Hematopoietic multipotent progenitor cell treated with erythropoietin and hydrocortisone succinate and interleukin-3 and kit ligand, for 6 days (in vitro differentiated cells): Measurements from ENCODE around the gene BRD3.
A peak's percentile ranks its signal among the peaks of the same experiment; 100 is the strongest.

Experiments
- DNase-seq: peaks from one replicate; pipeline ENCODE4 v3.0.0-alpha.2; 2015

BRD3 gene

DNA sequence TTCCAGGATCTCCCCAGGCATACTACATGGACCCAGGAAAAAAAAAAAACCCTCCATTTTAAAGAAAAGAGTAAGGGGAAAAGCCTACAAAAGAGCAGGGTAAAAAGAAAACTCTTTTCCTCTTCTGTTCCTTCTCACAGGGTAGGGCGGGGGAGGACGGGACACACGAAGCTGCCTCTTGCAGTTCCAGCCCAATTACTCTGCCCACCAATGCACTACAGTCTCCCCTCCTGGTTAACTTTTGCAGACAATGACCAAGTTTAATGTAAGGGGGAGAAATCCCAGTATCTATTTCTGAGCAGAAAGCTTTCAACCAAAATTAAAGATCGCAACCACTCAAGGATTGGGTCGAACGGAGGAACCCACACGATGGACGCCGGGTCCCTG, 1.3 kb downstream of the BRD3 start:
- DNase-seq = peak; percentile 56

DNA sequence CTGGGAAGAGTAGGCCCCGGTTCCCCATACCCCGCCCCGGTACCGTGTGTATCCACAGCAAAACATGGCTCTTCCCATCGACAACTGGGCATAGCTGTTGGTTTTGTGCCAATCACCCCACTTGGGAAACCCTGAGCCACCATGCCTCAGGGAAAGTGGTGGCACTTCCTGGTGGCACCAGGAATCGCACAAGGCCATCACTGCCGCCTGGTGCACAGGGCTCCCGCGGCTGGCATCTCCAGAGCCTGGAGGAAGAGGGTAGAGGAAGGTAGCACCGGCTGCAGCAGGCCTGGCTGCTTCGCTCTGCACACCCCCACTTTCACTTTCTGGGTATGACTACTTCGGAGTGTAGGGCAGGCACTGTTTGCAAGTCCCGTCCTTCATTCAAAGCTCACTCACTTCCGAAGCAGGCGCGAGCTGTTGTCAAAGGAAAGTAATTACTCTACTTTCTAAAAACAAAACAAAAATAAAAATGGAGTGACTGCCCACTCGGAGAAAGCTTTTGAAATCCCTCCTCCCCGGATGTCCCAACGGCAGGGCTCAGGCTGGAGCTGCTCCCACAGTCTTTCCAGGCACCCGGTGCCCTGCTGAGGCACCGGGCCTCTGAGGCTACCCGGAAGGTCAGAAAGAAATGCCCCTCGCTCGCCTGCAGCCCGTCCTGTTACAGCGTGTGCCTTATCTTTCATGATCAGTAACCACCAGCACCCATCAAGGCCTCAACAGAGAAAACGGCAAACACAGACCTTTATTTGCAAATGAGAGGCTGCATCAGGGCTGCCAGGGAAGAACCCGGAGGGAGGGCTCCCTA, 2.0 kb downstream of the BRD3 start:
- DNase-seq = peak; percentile 85

DNA sequence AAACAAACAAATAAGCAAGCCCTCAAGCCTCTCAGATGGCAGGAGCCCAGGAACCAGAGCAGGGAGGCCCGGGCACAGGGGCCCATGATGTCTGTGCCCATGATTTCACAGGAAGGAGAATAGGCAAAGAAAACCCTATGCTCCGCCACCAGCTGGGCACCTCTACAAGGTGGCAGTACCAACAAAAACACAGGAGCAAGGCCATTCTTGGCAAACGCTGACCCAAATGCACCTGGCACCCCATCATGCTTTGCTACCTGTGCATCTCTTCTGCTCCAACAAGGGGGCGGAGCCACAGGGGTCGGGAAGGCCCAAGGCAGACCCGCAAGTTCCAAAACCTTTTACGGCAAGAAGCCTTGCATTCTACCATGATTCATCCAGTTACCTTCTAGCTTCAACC, 3.1 kb downstream of the BRD3 start:
- DNase-seq = no peak

DNA sequence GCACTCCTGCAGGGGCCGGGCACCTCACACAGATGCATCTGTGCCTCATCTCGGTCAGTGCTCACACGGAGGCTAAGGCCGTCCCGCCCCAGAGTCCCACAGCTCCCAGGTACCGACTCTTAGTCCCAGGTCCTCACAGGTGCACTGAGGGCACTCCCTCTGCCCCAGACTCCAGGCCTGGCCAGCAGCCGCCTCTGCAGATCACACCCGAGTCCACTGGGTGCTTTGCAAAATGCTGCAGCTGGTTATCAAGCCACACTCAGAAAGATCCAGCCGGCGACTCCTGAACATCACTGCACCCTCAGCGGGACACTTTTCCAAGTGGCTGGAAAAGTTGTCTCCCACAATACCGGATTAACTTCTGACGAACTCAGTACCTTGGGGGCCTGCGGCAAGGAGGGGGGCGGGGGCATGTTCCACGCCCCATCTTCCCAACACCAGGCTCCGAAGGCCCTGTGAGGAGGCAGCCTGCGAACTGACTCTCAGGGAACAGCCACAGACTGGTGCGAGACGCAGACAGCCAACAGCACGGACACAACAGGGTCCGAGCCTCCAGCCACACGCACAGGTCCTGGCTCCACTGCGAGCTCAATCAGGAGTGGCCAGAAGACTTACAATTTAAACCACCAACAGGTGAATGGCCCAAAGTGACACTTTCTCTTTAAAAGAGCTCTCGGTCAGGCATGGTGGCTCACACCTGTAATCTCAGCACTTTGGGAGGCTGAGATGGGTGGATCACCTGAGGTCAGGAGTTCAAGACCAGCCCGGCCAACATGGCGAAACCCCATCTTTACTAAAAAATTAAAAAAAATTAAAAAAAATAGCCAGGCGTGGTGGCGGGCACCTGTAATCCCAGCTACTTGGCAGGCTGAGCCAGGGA, 4.0 kb downstream of the BRD3 start:
- no peak for DNase-seq

DNA sequence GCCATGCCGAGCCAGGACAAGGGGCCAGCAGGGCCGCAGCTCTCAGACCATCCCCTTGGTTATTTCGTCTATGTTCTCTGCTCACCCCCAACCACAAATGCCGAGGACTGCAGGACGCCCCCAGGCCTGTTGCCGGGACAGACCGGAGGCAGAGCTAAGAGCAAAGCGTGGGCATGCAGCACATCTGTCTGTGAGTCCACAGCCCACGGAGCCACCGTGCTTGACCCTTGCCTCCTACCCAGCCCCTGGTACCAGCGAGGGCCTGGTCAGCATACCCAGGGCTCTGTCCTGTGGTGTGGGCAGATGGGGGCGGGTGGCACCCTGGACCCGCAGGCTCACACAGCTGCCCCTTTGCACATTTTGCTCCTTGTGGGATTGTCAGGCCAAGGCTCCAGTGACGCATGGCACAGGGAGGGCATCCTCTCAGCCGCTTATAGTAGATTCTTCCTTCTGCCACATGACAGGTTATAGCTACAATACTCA, 4.7 kb downstream of the BRD3 start:
- no peak for DNase-seq

DNA sequence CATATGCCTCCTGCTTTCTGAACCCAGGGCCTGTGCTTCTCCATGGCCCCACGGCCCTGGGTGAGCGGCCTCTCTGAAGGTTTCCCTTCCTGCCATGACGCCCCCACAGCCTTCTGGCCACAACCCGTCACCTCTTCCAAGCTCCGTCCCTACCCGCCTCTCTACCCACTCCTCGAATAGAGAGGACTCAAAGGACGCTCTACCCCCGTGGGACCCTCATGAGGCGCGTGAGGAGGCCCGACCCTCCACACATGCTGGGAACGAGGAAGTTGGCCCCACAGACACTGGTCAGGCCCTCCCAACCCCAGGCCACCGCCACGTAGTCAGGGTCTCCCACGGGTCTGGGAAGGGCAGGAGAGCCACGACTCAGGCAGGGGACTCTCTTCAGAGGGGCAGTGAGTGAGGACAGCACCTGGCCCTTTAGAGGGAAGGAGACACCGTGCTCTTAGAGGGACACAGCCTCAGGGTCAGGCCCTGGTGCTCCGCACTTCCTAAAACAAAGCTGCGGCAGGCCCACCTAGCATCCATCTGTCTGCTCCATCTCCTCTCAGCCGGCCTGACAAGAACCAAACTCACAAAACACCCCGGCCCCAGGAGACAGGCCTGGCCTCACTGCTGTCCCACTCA, 5.3 kb downstream of the BRD3 start:
- no peak for DNase-seq

DNA sequence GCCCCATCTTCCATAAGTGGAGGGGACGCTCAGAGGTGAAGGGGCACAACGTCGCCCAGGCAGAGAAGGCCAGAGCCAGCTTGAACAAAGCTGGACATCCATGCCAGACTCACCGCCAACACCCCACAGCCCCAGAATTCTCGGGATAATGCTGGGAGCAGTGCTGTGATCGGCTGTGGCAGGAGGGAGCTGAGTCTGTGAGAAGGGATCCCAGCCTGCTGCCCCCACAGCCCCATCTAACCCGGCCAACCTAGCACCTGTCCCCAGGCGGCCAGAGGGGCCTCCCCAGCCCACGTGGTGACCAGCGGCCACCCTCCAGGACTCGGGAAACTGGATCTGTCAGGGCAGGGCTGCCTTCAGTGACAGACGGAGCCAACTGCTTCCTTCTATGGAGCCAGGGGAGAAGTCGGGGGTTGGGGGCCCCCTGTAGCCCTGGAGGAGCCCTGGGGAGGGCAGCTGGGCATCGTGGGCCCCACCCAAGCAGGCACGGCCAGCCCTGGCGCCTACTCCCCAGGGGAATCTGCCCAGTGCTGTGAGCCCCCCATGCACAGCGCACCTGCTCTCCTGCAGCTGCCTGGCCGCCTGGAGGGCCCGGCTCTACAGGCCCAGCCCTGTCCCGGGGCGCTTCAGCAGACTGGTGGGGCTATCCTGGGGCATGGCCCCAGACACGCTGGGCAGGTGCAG, 6.0 kb downstream of the BRD3 start:
- DNase-seq = no peak

DNA sequence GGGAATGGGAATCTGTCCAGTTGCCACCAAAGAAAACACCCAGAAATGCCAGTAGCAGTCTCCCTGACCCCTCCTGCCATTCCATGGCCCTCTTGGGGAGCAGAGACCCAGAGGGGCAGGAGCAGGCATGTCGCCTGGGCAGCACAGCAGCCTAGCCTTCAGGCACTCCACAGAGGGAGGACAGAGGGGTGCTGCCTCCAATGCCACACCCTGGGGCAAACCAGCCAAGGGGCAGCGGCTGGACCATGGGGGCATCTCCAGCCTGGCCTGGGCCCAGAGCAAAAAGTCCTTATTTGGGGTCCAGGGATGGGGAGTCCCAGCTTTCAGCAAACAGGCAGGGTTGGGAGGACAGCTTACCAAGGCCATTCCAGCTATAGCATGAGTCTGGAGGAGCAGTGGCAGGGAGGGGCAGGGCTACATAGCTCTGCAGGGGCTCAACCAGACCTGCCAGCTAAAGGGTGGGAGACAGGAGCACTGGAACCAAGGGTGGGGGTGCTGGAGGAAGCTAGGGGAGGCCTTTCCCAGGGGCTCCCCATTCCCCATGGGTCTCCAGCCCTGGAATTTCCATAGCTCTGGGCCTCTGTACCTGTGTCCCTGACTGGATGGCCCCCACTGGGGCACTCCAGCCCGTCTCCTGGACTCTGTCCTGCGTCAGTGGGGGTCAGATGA, 6.7 kb downstream of the BRD3 start:
- DNase-seq = no peak

DNA sequence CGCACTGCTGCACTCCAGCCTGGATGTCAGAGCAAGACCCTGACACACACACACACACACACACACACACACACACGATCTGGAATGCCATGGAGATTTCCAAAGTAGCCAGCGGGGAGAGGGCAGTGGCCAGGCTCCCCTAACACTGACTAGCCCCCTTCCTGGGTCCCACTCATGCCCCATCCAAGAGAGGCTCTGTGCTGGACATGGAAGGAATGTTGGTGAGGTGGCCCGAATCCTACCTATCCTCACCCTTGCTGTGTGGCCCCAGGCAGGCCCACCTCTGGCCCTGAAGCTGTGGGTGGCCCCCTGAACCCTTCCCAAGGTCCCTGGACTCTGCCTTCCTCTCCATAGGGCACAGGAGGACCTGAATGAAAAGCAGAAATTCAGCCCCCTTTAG, 7.3 kb downstream of the BRD3 start:
- DNase-seq = no peak

DNA sequence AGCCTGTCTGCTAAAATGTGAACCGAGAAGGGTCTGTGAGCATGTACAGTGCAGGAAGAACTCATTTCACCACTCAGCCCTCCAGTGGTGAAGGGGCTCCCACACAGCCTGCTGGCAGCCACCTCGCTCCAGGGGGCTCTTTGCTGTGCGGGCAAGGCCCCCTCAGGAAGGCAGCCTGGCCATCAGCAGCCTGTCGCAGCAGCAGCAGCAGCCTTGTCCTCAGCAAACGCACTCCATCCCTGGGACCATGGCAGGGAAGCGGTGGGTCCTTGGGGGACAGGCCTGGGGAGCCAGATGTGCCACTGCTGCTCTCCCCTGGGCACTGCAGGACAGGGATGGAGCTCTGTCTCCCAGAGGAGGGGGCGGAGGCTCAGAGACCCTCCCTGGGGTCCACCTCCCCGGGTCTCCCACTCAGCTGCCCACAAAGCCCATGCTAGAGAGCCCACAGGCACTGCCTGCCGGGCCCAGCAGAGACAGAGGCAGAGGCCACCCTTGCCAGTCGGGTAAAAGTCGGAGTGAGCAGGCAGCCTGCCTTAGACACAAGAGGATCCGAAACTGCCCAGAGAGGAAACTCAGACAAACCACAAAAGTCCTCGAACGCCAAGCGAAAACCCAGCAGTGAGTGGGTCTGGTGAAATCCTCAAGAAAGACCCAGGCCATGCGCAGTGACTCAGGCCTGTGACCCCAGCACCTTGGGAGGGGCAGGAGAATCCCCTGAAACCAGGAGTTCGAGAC, 8.0 kb downstream of the BRD3 start:
- peak; percentile 55 for DNase-seq

DNA sequence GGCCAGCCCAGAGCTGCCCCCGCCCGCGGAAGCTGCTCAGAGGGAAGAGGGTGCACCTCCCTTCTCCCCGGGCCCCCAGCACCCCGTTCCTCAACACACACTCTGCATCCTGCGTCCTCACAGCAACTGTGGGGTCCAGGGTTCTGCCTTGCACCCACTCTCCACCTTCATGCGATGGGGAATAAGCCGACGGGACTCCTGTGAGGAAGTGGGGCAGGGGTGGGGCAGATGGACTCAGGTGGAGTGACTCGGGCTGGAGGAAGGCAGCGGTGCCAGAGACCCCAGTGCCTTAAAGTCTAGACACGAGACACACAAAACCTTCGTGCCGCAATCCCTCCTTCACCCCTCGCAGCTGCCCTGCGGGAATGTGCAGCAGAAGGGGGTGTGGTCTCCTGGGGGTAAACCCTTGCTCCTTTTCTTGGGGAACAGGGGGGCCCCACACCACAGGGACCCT, 8.6 kb downstream of the BRD3 start:
- DNase-seq = no peak

DNA sequence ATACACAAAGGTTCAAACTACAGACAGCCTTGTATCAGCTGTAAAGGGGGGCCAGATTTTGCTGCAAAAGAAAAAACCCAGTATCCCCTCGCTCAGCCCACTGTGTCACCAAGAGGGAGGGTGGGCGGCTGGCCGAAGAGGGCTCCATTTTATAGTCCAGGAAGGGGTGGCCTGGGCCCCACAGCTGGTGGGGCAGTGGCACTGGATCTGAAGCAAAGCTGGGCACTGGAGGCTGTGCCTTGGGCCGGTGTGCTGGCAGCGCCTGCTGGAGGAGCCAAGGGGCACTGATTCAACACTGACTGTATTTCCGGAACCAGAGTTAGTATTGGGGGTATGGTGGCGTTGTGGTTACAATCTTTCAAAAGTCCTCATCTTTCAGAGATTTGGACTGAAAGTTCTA, 9.1 kb downstream of the BRD3 start:
- no peak for DNase-seq

DNA sequence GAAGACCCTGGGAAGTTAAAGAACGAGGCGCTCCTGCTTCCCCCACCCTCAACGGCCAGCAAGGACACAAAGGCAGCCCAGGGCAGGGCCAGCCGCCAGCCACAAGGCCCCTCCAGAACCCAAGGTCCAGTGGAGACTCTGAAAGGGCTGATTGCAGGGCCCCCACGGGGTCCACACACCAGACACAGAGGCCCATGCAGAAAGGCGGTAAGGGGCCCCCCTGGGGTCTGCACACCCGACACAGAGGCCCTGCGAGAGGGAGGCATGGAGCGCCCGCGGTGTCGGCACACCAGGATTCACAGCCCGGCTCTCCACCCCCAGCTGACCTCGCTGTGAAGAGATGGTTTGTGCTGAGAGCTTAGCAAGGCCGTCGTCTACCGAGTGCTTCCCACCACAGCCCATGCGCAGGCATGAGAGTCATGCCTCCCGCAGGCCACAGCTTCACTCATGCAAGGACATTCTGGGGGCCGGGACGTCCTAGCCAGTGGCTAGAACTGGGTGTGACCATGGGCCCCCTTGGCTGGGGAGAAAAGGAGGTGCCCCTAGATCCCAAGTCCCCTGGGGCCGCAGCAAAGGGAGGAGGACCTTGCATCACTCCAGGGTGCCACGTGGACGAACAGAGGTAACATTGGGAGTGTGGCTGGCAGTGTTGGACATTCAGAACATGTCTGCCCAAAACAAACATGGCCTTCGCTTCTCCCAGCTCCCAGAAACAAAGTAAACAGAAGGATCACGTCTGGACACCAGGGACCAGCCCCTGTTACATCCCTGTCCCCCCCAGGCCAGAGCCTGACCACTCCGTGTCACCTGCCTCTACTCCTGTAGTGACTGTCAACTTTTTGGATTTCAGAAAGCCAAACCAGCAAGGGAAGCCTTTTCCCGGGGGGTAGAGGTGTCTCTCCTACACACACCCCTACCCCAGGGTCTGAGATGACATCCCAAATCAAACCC, 9.8 kb downstream of the BRD3 start:
- no peak for DNase-seq

DNA sequence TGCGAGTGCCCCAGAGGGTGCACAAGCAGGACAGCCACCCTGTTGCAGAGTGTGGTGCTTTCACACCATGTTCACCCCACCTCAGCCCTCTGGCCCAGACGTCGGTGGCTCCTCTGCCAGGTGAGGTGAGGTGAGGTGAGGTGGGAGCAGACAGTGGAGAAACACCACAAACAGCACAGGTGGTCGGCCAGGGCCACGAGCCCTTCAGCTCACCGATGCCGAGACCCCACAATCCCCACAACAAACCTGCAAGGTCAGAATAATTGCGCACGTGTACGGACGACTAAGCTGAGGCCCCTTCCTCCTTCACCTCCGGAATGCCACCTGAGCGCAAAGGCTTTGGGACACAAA, 10.5 kb downstream of the BRD3 start:
- DNase-seq = no peak

DNA sequence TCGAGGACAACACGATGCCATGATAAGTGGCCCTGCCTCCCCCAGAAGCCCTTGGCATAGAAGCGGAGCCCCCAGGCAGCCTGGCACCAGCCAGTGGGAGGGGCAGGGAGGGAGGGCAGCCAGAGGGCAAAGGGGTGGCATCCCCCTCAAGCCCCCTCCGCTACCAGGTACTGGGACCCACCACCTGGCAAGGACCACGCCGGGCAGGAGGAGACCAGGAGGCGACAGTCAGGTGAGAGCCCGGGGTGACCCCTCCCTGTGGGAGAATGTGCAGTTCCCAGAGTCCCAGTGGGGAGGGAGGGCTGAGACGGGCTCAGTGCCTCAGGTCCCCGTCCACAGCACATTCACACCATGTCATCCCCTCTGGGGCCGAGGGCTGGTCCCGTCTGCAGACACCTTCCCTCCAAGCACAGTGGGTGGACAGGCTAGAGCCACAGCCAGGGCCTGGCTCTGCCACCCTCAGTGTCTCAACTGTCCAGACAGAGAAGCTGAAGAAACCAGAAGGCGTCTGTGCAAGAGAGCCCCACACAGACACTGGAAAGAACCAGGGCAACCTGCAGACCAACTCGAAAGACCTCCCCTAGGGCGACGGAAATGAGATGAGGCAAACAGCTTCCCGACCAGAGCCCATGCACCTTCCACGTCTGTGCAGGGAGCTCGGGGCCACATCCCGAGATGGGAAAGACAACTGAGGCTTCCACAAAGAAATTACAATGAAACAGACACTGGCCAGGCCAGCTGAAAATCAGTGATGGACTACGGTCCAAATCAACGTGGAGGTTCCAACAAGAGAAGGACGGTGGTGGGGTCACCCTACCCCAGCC, 11.1 kb downstream of the BRD3 start:
- DNase-seq = no peak

DNA sequence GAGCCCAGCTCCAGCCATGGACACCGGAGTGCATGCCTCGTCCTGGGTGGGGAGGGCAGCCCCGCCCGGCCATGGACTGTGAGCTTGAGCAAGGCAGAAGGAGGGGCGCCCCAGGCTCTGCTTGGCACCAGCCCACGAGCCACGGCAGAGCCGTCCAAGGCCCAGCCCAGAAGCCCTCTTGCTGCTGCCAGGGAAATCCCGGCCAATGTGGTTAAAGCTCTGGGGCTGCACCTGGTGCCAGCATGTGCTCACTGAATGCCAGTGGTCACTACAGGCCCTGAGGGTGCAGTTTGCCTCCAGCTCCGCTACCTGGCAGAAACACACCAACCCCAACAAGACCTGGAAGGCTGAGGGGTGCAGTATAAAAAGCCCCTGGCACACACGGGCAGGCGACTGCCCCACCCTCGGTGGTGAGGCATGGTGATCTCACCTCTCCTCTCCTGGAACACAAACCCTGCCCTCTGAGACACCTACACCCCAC, 11.8 kb downstream of the BRD3 start:
- DNase-seq = peak; percentile 58

DNA sequence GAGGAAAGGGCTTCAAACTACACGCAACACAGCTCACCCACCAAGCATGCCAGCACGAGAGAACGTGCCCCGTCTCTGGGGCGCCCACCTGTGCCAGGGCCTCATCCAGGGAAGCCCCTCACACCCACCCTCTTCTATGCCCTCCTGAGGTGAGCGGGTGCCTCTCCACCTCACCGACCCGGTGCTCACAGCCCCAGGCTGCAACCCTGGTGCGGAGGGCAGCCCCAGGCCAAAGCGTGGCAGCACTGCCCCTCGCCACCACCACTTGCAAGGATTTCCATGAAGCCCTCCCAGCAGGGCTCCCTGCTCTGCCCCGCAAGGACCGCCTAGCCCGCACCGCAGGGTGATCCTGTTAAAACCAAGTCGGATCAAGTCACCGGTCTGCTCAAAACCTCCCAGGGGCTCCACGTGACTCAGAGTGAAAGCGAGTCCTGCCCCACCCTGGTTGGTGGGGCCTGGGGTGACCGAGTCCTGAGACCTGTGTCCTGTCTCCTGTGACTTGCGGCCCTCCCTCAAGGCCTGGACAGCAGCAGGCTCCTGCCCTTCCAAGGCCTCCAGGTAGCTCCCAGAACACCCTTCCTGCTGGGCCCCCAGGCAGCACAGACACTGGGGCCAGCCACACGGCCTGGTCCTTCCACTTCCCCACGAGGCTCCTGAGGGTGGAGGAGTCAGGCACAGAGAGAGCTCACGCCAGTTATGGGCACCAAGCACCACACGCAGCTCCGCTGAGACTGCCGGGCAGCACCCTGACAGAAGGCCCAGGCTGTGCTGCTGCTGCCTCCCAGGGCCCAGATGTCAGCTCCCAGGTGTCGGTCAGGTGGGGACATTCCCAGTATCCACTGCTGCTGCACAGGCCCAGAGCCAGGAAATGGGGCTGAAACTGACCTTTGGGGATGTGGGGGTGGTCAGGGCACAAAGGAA, 12.7 kb downstream of the BRD3 start:
- DNase-seq = no peak
